Neural progenitor cell (in vitro differentiated cells): ENCODE data around the gene CYB5B. TPM values are rescaled to one million over a fixed set of nuclear protein-coding genes. Genes with fewer than 3 reads are reported as not detected.
A peak's percentile ranks its signal among the peaks of the same experiment; 100 is the strongest.

Experiments
- DNase-seq: peaks from one replicate; pipeline ENCODE4 v3.0.0-alpha.2; 2016; ENCODE audit warnings: low spot score
- H2AFZ ChIP-seq: fragments of 200-600 bp; sonication (generic); replicated peaks from 2 replicates; pipeline ENCODE4 v1.6.1; 2016; ENCODE audit warnings: antibody characterized with exemption
- H3F3A ChIP-seq: fragments of 200-600 bp; sonication (generic); 2 replicates; pipeline ENCODE4 v1.6.1; 2016; ENCODE audit warnings: antibody characterized with exemption, low read depth
- H3K27ac ChIP-seq: fragments of 200-600 bp; sonication (generic); 2 replicates; pipeline ENCODE4 v1.5.1; 2016; ENCODE audit warnings: mild to moderate bottlenecking
- H3K27me3 ChIP-seq: fragments of 200-600 bp; sonication (generic); 2 replicates; pipeline ENCODE4 v1.6.1; 2016; ENCODE audit warnings: mild to moderate bottlenecking, moderate library complexity
- H3K36me3 ChIP-seq: fragments of 200-600 bp; sonication (generic); 2 replicates; pipeline ENCODE4 v1.5.1; 2016
- H3K4me1 ChIP-seq: fragments of 200-600 bp; sonication (generic); 2 replicates; pipeline ENCODE4 v1.6.1; 2016; ENCODE audit warnings: mixed run types
- H3K4me2 ChIP-seq: fragments of 200-600 bp; sonication (generic); 2 replicates; pipeline ENCODE4 v1.6.1; 2016
- H3K4me3 ChIP-seq: fragments of 200-600 bp; sonication (generic); 2 replicates; pipeline ENCODE4 v1.5.1; 2016
- H3K79me2 ChIP-seq: fragments of 200-600 bp; sonication (generic); 2 replicates; pipeline ENCODE4 v1.6.1; 2016; ENCODE audit warnings: low read depth
- H3K9ac ChIP-seq: fragments of 200-600 bp; sonication (generic); 2 replicates; pipeline ENCODE4 v1.6.1; 2016
- H3K9me3 ChIP-seq: fragments of 200-600 bp; sonication (generic); 2 replicates; pipeline ENCODE4 v1.5.1; 2016; ENCODE audit warnings: low read depth
- H4K20me1 ChIP-seq: fragments of 200-600 bp; sonication (generic); 2 replicates; pipeline ENCODE4 v1.6.1; 2016; ENCODE audit warnings: low read depth
- H3K27ac Mint-ChIP-seq: 3 replicates; pipeline ENCODE4 v1.8.0; 2021; ENCODE audit warnings: mixed read lengths
- H3K27me3 Mint-ChIP-seq: 2 replicates; pipeline ENCODE4 v1.8.0; 2022; ENCODE audit warnings: low read depth, mild to moderate bottlenecking, inconsistent platforms, moderate library complexity, mixed read lengths; ENCODE audit not compliant: insufficient read depth
- H3K36me3 Mint-ChIP-seq: 3 replicates; pipeline ENCODE4 v1.8.0; 2021; ENCODE audit warnings: mixed read lengths
- H3K4me1 Mint-ChIP-seq: 3 replicates; pipeline ENCODE4 v1.8.0; 2021; ENCODE audit warnings: mixed read lengths
- H3K4me3 Mint-ChIP-seq: 3 replicates; pipeline ENCODE4 v1.8.0; 2021; ENCODE audit warnings: mild to moderate bottlenecking, moderate library complexity, mixed read lengths
- H3K9me3 Mint-ChIP-seq: 3 replicates; pipeline ENCODE4 v1.8.0; 2020; ENCODE audit warnings: mixed read lengths
- CTCF ChIP-seq: fragments of 200-600 bp; sonication (generic); IDR thresholded peaks from 2 replicates; pipeline ENCODE4 v1.5.1; 2017; ENCODE audit warnings: antibody characterized with exemption, mild to moderate bottlenecking
- EZH2 ChIP-seq: fragments of 200-600 bp; sonication (generic); IDR thresholded peaks from 2 replicates; pipeline ENCODE4 v1.6.1; 2017; ENCODE audit warnings: antibody characterized with exemption, mild to moderate bottlenecking, moderate library complexity
- EZH2phosphoT487 ChIP-seq: fragments of 200-600 bp; sonication (generic); IDR thresholded peaks from 2 replicates; pipeline ENCODE4 v1.6.1; 2017; ENCODE audit warnings: antibody characterized with exemption
- total RNA-seq: library from RNA; depleted of rRNA; stranded (reverse); fragments of >200 nt; gene quantifications from 2 replicates; pipeline ENCODE4 v1.2.3, GENCODE V29; 2015; ENCODE audit warnings: low replicate concordance

The CYB5B gene
- total RNA-seq, 1 donor from 2014 or later: 108 TPM

- Mint-ChIP-seq H3K27ac (peak overlapping the region; percentile 85), H3K9me3 (no peaks in the 10 kb centered on the region), H3K4me3 (no peak overlapping the region), H3K4me1 (no peaks in the 10 kb centered on the region), H3K27me3 (peaks cover 3% of the 10 kb centered on the region), H3K36me3 (peaks cover 4% of the 10 kb centered on the region)
- Histone ChIP-seq H3F3A (no peaks in the 10 kb centered on the region), H3K9ac (no peak overlapping the region), H3K27ac (no peak overlapping the region), H3K36me3 (no peaks in the 10 kb centered on the region), H3K4me1 (no peaks in the 10 kb centered on the region), H3K9me3 (no peaks in the 10 kb centered on the region), H4K20me1 (no peaks in the 10 kb centered on the region), H3K4me2 (no peak overlapping the region), H3K4me3 (no peak overlapping the region), H3K27me3 (no peaks in the 10 kb centered on the region), H3K79me2 (no peaks in the 10 kb centered on the region), H2AFZ (no peak overlapping the region)
- DNase-seq: no peak
- TF ChIP-seq CTCF: no peak
- no peak for TF ChIP-seq EZH2
These were observed 46.7 kb downstream of the CYB5B start for GRCh38 chr16:69471121-69471520.

GRCh38 chr16:69474408-69474807 lies 50.0 kb downstream of the CYB5B start:
- H3K36me3 Mint-ChIP-seq: no peaks in the 10 kb centered on the region
- Histone ChIP-seq H4K20me1 (no peaks in the 10 kb centered on the region), H3K4me2 (no peak overlapping the region), H3K9me3 (no peaks in the 10 kb centered on the region), H3K79me2 (no peaks in the 10 kb centered on the region), H3K27ac (no peak overlapping the region), H3K4me3 (no peak overlapping the region), H3K36me3 (no peaks in the 10 kb centered on the region), H3K4me1 (no peaks in the 10 kb centered on the region), H2AFZ (no peak overlapping the region), H3F3A (no peaks in the 10 kb centered on the region), H3K27me3 (no peaks in the 10 kb centered on the region), H3K9ac (no peak overlapping the region)
- H3K4me3 Mint-ChIP-seq: no peak overlapping the region
- TF ChIP-seq EZH2phosphoT487 (no peak), CTCF (no peak), EZH2 (no peak)
- H3K9me3 Mint-ChIP-seq: no peaks in the 10 kb centered on the region
- no peaks in the 10 kb centered on the region for H3K4me1 Mint-ChIP-seq
- H3K27me3 Mint-ChIP-seq: no peaks in the 10 kb centered on the region
- no peak overlapping the region for H3K27ac Mint-ChIP-seq
- no peak for DNase-seq

DNA sequence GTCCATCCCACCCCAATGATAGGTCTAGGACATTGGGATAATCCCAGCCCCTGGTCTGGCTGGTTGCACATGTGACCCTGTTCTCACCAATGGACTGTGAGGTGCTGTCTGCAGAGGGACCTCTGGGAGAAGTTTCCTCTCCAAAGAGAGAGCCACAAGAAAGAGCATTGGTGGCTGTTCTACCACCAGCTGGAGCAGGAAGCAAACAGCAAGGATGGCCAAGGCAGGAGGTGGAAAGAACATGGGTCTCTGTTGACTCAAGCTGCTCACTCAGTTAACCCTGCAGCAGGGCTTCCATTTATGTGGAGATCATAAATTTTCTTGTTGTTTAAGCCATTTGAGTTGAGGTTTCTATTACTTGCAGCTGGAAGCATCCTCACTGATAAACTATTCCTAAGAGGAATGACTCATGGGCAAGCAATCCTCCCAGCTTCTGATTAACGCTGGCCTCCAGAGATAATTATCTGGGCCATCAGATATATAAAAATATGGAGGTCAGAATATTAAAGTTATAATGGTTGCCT lies 52.6 kb downstream of the CYB5B start:
- TF ChIP-seq EZH2: no peak
- no peak for TF ChIP-seq CTCF
- no peak for TF ChIP-seq EZH2phosphoT487

More for the DNA sequence above, 52.6 kb downstream of the CYB5B start:
- no peak overlapping the region for H3K27ac Mint-ChIP-seq
- Histone ChIP-seq H3K9ac (no peak overlapping the region), H3K79me2 (no peaks in the 10 kb centered on the region), H3K4me2 (no peak overlapping the region), H3K4me3 (no peak overlapping the region), H2AFZ (no peak overlapping the region), H3K36me3 (no peaks in the 10 kb centered on the region), H3K27me3 (no peaks in the 10 kb centered on the region), H3K27ac (no peak overlapping the region), H3F3A (no peaks in the 10 kb centered on the region), H3K9me3 (no peaks in the 10 kb centered on the region), H4K20me1 (no peaks in the 10 kb centered on the region), H3K4me1 (no peaks in the 10 kb centered on the region)
- peaks cover 2% of the 10 kb centered on the region for H3K36me3 Mint-ChIP-seq
- no peak for DNase-seq
- H3K27me3 Mint-ChIP-seq: peaks cover 3% of the 10 kb centered on the region
- H3K9me3 Mint-ChIP-seq: no peaks in the 10 kb centered on the region
- peaks cover 5% of the 10 kb centered on the region for H3K4me1 Mint-ChIP-seq
- H3K4me3 Mint-ChIP-seq: no peak overlapping the region
